K562 (cell line): ENCODE data around the gene GRAMD2A. TPM values are rescaled to one million over a fixed set of nuclear protein-coding genes. Genes with fewer than 3 reads are reported as not detected.
A peak's percentile ranks its signal among the peaks of the same experiment; 100 is the strongest.

Source experiments
- ATF4 ChIP-seq: fragments of 450-650 bp; formaldehyde crosslinking; IDR thresholded peaks from 2 replicates; pipeline ENCODE4 v1.4.0; 2022; ENCODE audit warnings: mild to moderate bottlenecking, moderate library complexity
- BMI1 ChIP-seq: fragments of 150-350 bp; IDR thresholded peaks from 2 replicates; pipeline ENCODE4 v1.6.1; 2014; ENCODE audit warnings: low read length
- CSDE1 ChIP-seq, 2 experiments: fragments of 450-650 bp; IDR thresholded peaks; 2 replicates each; pipeline ENCODE4 v1.6.1; 2016; ENCODE audit warnings: mild to moderate bottlenecking in 1 of 2
- CXXC5 ChIP-seq: fragments of 250-450 bp; sonication (Bioruptor Pico); IDR thresholded peaks from 2 replicates; pipeline ENCODE4 v1.8.0; 2022; ENCODE audit warnings: inconsistent platforms, mild to moderate bottlenecking, moderate library complexity
- FOSL1 ChIP-seq: fragments of 200-800 bp; sonication (Bioruptor generic); conservative IDR thresholded peaks from 2 replicates; pipeline ENCODE4 v1.6.1; 2016; ENCODE audit warnings: missing genetic modification characterization, missing compliant biosample characterization
- GTF2B ChIP-seq: IDR thresholded peaks from 2 replicates; pipeline ENCODE4 v1.6.1; 2011; ENCODE audit not compliant: insufficient read length; ENCODE audit errors: extremely low read depth
- HBP1 ChIP-seq: fragments of 450-650 bp; formaldehyde crosslinking; IDR thresholded peaks from 2 replicates; pipeline ENCODE4 v1.4.0; 2022; ENCODE audit warnings: missing genetic modification characterization
- JUNB ChIP-seq: fragments of 450-650 bp; formaldehyde crosslinking; conservative IDR thresholded peaks from 2 replicates; pipeline ENCODE4 v1.4.0; 2020; ENCODE audit warnings: mild to moderate bottlenecking
- MTA2 ChIP-seq: fragments of 450-650 bp; IDR thresholded peaks from 2 replicates; pipeline ENCODE4 v1.6.1; 2016; ENCODE audit warnings: low read depth
- NFIC ChIP-seq: fragments of 450-650 bp; IDR thresholded peaks from 2 replicates; pipeline ENCODE4 v1.6.1; 2017; ENCODE audit warnings: mild to moderate bottlenecking, inconsistent platforms
- POLR3G ChIP-seq: IDR thresholded peaks from 2 replicates; pipeline ENCODE4 v1.6.1; 2011; ENCODE audit not compliant: insufficient read length, insufficient replicate concordance; ENCODE audit errors: extremely low read depth
- RBM17 ChIP-seq: fragments of 200-400 bp; formaldehyde crosslinking; IDR thresholded peaks from 2 replicates; pipeline ENCODE4 v1.6.1; 2017; ENCODE audit warnings: low read depth, mild to moderate bottlenecking, low read length, borderline replicate concordance
- SIN3A ChIP-seq, 2 experiments: fragments of 150-350 bp in 1 of 2; IDR thresholded peaks; 2 replicates each; pipeline ENCODE4 v1.6.1; 2011 to 2016; ENCODE audit warnings: borderline replicate concordance in 2 of 2, low read depth in 2 of 2, low read length in 2 of 2, mild to moderate bottlenecking in 2 of 2, moderate library complexity in 2 of 2; ENCODE audit not compliant: control insufficient read depth in 1 of 2
- TFE3 ChIP-seq: fragments of 450-650 bp; formaldehyde crosslinking; IDR thresholded peaks from 2 replicates; pipeline ENCODE4 v1.4.0; 2020; ENCODE audit warnings: mild to moderate bottlenecking, mixed read lengths
- THAP12 ChIP-seq: fragments of 250-450 bp; sonication (Bioruptor Pico); IDR thresholded peaks from 2 replicates; pipeline ENCODE4 v1.9.0; 2021; ENCODE audit warnings: mild to moderate bottlenecking, inconsistent platforms
- polyA plus RNA-seq, 8 experiments: library from polyadenylated mRNA; depleted of rRNA in 4 of 8; stranded (reverse) in 5 of 8; unstranded in 3 of 8; fragments of >200 nt; fragmentation: Nextera tagmentation in 2 of 8; fragmentation: Illumina TruSeq in 1 of 8; extraction: Ambion mirVana in 2 of 8; extraction: Trizol in 1 of 8; gene quantifications; 2 replicates each; pipeline versions ENCODE4 v1.2.1 to v1.2.3, GENCODE V29; 2011 to 2014; ENCODE audit warnings: inconsistent platforms in 1 of 8, missing spikeins in 1 of 8
- total RNA-seq, 7 experiments: library from RNA; depleted of rRNA in 6 of 7; stranded (reverse); fragments of >200 nt in 6 of 7; fragmentation: Illumina TruSeq in 2 of 7; extraction: Trizol in 2 of 7; gene quantifications; 2 replicates each; pipeline versions ENCODE4 v1.2.1 to v1.2.3, GENCODE V29; 2011 to 2021; ENCODE audit warnings: low replicate concordance in 1 of 7

The GRAMD2A gene
- total and polyA plus RNA-seq, 9 of the 15 experiments (the other 6 are each of a cell fraction or from before 2014, with no cell fraction given) = 0.08 to 0.22 TPM; not detected in 7

GRCh38 chr15:72117486-72118016 lies 80.0 kb downstream of the GRAMD2A start (continued):
- TF ChIP-seq CSDE1 (IDR thresholded peaks at IDR 0.05) (no peak), JUNB (no peak), GTF2B (no peak), CXXC5 (CRISPR knock-in tag) (no peak; the same call in none of the 2 replicates), POLR3G (no peak), THAP12 (CRISPR knock-in tag) (no peak), TFE3 (CRISPR knock-in tag) (no peak), RBM17 (no peak), FOSL1 (tag) (no peak), HBP1 (CRISPR knock-in tag) (no peak), NFIC (peak; percentile 40), MTA2 (no peak), BMI1 (no peak), SIN3A (IDR thresholded peaks at IDR 0.05; ENCODE audit: borderline replicate concordance in 2 of 2, control insufficient read depth in 1 of 2, low read depth in 2 of 2, low read length in 2 of 2) (peak; percentile 52 to 55; a peak in 2 of 4 replicates), ATF4 (CRISPR knock-in tag) (no peak)
